ACC112 (cell line): ENCODE data around the gene CTBP2.

Experiments
- H2AFZ ChIP-seq: fragments of 200-600 bp; sonication (generic); one replicate; pipeline ENCODE4 v1.6.0; 2017; ENCODE audit warnings: antibody characterized with exemption, low read length; ENCODE audit not compliant: unreplicated experiment
- H3K27ac ChIP-seq: fragments of 200-600 bp; sonication (generic); 2 replicates; pipeline ENCODE4 v1.5.1; 2014; ENCODE audit warnings: low read depth, mild to moderate bottlenecking, antibody characterized with exemption, low read length, moderate library complexity
- H3K27me3 ChIP-seq: fragments of 200-600 bp; sonication (generic); 2 replicates; pipeline ENCODE4 v1.6.1; 2014; ENCODE audit warnings: mild to moderate bottlenecking, antibody characterized with exemption, low read length, moderate library complexity, mixed read lengths; ENCODE audit not compliant: insufficient read depth
- H3K36me3 ChIP-seq: fragments of 200-600 bp; sonication (generic); 2 replicates; pipeline ENCODE4 v1.6.1; 2016; ENCODE audit warnings: mild to moderate bottlenecking, antibody characterized with exemption, low read length, moderate library complexity, mixed read lengths; ENCODE audit not compliant: insufficient read depth
- H3K4me1 ChIP-seq: fragments of 200-600 bp; sonication (generic); one replicate; pipeline ENCODE4 v1.6.1; 2016; ENCODE audit warnings: low read length, mixed read lengths; ENCODE audit not compliant: insufficient read depth, unreplicated experiment, control insufficient read depth
- H3K4me3 ChIP-seq: fragments of 200-600 bp; sonication (generic); 2 replicates; pipeline ENCODE4 v1.5.1; 2014; ENCODE audit warnings: mild to moderate bottlenecking, low read depth, low read length
- H3K79me2 ChIP-seq: fragments of 200-600 bp; sonication (generic); one replicate; pipeline ENCODE4 v1.6.0; 2016; ENCODE audit warnings: low read length; ENCODE audit not compliant: control insufficient read depth, unreplicated experiment, insufficient read depth

Gene CTBP2

DNA sequence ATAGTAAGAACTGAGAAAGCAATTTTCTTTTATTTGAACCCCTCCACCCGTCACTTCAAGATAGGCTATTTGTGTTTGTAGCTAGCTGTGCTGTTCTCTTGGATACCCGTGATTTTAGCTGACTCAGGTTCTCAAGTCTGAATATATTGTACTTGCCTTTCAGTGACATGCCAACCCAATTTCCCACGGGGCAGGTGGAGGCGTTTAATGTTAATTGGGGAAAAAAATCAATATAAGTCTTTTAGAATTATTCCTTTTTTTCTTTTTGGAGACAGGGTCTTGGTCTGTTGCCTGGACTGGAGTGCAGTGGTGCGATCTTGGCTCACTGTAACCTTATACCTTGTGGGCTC lies 182.0 kb downstream of the CTBP2 start:
- no peak overlapping the region for H2AFZ ChIP-seq
- peaks cover 5% of the 10 kb centered on the region for H3K36me3 ChIP-seq
- H3K4me1 ChIP-seq, result no peaks in the 10 kb centered on the region
- H3K27me3 ChIP-seq, result no peaks in the 10 kb centered on the region
- no peak overlapping the region for H3K4me3 ChIP-seq
- no peak overlapping the region for H3K27ac ChIP-seq
- no peaks in the 10 kb centered on the region for H3K79me2 ChIP-seq

GRCh38 chr10:124977648-124978375 lies 182.6 kb downstream of the CTBP2 start:
- Histone ChIP-seq H3K36me3 (peaks cover 4% of the 10 kb centered on the region), H3K27ac (no peak overlapping the region), H3K4me1 (no peaks in the 10 kb centered on the region), H2AFZ (no peak overlapping the region), H3K4me3 (no peak overlapping the region), H3K27me3 (no peaks in the 10 kb centered on the region), H3K79me2 (no peaks in the 10 kb centered on the region)

GRCh38 chr10:124977161-124977560 lies 183.2 kb downstream of the CTBP2 start:
- Histone ChIP-seq H3K36me3 (no peaks in the 10 kb centered on the region; the same call in none of the 2 replicates), H3K4me1 (no peaks in the 10 kb centered on the region), H2AFZ (no peak overlapping the region), H3K79me2 (no peaks in the 10 kb centered on the region), H3K27ac (no peak overlapping the region), H3K4me3 (no peak overlapping the region), H3K27me3 (no peaks in the 10 kb centered on the region)

GRCh38 chr10:124975977-124976514 lies 184.3 kb downstream of the CTBP2 start:
- Histone ChIP-seq H3K36me3 (no peaks in the 10 kb centered on the region; the same call in 1 of the 2 replicates), H3K27ac (no peak overlapping the region), H3K4me3 (no peak overlapping the region), H3K4me1 (no peaks in the 10 kb centered on the region), H2AFZ (no peak overlapping the region), H3K79me2 (no peaks in the 10 kb centered on the region), H3K27me3 (no peaks in the 10 kb centered on the region)

DNA sequence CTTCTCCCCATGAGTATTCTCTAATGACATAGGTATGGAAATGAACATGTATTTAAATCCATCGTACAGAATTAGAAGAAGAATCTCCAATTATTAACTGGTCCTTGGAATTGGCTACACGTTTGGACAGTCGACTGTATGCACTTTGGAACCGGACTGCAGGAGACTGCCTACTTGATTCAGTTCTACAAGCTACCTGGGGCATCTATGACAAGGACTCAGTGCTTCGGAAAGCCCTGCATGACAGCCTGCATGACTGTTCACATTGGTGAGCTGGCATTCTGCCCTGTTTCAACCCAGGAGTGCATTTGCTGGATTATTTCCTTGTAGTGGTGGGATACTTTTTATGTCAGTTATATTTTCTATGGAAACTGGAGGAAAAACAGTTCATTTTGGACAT lies 186.2 kb downstream of the CTBP2 start:
- Histone ChIP-seq H2AFZ (no peak overlapping the region), H3K27ac (no peak overlapping the region), H3K4me1 (no peaks in the 10 kb centered on the region), H3K36me3 (no peaks in the 10 kb centered on the region), H3K27me3 (no peaks in the 10 kb centered on the region), H3K79me2 (peaks cover 3% of the 10 kb centered on the region), H3K4me3 (no peak overlapping the region)

DNA sequence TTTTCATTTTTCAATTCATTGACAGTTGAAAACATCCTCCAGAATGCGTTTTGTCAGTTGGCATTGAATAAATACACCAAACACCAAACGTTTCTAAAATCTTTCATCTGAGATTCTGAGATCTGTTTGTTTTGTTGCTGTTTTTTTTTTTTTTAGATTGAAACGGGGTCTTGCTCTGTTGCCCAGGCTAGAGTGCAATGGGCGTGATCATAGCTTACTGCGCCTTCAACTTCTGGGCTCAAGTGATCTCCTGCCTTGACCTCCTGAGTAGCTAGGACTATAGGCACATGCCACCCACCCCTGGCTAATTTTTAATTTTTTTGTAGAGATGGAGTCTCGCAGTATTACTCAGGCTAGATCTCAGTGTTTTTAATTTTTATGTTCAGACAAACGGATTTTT lies 187.7 kb downstream of the CTBP2 start:
- Histone ChIP-seq H2AFZ (no peak overlapping the region), H3K4me3 (no peak overlapping the region), H3K27ac (no peak overlapping the region), H3K27me3 (no peaks in the 10 kb centered on the region), H3K4me1 (no peaks in the 10 kb centered on the region), H3K79me2 (peaks cover 6% of the 10 kb centered on the region), H3K36me3 (no peaks in the 10 kb centered on the region)

- Histone ChIP-seq H2AFZ (no peak overlapping the region), H3K4me3 (no peak overlapping the region), H3K79me2 (peaks cover 12% of the 10 kb centered on the region), H3K27ac (no peak overlapping the region), H3K27me3 (no peaks in the 10 kb centered on the region), H3K36me3 (no peaks in the 10 kb centered on the region), H3K4me1 (no peaks in the 10 kb centered on the region)
These were observed 189.1 kb downstream of the CTBP2 start for GRCh38 chr10:124971276-124971675.

- Histone ChIP-seq H3K4me1 (no peaks in the 10 kb centered on the region), H2AFZ (no peak overlapping the region), H3K27me3 (no peaks in the 10 kb centered on the region), H3K36me3 (no peaks in the 10 kb centered on the region), H3K79me2 (peaks cover 31% of the 10 kb centered on the region), H3K4me3 (no peak overlapping the region), H3K27ac (no peak overlapping the region)
These were observed 193.1 kb downstream of the CTBP2 start for GRCh38 chr10:124967255-124967654.

DNA sequence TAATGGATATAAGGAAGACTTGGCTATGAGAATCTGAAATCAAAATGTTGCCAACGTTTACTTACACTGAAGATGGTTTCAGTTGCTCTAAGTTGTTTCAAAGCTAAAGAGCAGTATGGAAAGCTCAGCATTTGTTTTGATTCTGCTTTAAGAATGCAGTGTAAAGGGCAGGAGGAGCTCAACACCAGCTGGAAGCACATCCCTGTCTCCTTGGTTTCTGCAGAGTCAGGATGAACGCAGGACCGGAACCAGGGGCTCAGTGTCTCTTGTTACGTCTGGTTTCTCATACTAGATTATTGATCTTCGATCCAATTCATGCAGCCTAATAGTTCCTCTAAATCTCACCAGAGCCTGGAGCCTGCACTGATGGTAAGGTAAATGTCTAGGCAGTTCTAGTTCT lies 194.4 kb downstream of the CTBP2 start:
- Histone ChIP-seq H3K36me3 (no peaks in the 10 kb centered on the region), H3K27ac (no peak overlapping the region), H3K4me1 (peaks cover 3% of the 10 kb centered on the region), H3K79me2 (peaks cover 41% of the 10 kb centered on the region), H3K4me3 (no peak overlapping the region), H3K27me3 (no peaks in the 10 kb centered on the region), H2AFZ (no peak overlapping the region)

GRCh38 chr10:124963866-124964720 lies 196.3 kb downstream of the CTBP2 start:
- Histone ChIP-seq H3K4me1 (peaks cover 3% of the 10 kb centered on the region), H2AFZ (no peak overlapping the region), H3K79me2 (peaks cover 48% of the 10 kb centered on the region), H3K27ac (no peak overlapping the region), H3K36me3 (no peaks in the 10 kb centered on the region), H3K4me3 (no peak overlapping the region), H3K27me3 (no peaks in the 10 kb centered on the region)
